Activated naive CD4-positive, alpha-beta T cell treated with Interleukin-2 at 50 U/mL for 16 hours (primary cell): ENCODE results near the gene ARHGEF9.
"Not testable (repeated sequence)": the region's sequence is repeated elsewhere in the genome, so short reads cannot be mapped to it uniquely, and the experiment has no call there.

Experiments
- DNase-seq: peaks from one replicate; pipeline ENCODE4 v3.0.0-alpha.2; 2020

Gene ARHGEF9

GRCh38 chrX:63656871-63657580 lies 128.0 kb downstream of the ARHGEF9 start:
- DNase-seq = no peak

DNA sequence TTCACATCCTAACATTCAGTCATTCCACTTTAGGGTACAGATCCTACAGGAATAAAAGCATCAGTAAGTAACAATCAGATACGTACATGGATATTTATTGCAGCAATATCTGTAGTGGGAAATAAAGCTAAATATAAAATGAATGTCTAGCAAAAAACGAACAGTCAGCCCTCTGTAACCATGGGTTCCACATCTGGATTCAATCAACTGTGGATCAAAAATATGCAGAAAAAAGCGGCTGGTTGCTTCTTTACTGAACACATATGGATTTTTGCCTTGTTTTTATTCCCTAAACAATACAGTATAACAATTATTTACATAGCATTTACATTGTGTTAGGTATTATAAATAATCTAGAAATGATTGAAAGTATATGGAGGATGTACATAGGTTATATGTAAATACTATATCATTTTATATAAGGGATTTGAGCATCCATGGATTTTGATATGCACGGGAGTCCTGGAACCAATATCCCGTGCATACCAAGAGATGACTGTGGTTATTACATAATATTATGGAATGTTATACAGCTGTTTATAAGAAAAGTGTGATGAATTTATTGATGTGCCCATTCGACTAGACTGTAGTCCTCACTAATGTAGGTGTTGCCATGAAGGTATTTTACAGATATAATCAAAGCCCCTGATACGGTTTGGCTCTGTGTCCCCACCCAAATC lies 132.8 kb downstream of the ARHGEF9 start:
- no peak for DNase-seq

DNA sequence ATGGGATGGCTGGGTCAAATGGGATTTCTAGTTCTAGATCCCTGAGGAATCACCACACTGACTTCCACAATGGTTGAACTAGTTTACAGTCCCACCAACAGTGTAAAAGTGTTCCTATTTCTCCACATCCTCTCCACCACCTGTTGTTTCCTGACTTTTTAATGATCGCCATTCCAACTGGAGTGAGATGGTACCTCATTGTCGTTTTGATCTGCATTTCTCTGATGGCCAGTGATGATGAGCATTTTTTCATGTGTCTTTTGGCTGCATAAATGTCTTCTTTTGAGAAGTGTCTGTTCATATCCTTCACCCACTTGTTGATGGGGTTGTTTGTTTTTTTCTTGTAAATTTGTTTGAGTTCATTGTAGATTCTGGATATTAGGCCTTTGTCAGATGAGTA lies 139.3 kb downstream of the ARHGEF9 start:
- not testable (repeated sequence) for DNase-seq

GRCh38 chrX:63635750-63636149 lies 149.3 kb downstream of the ARHGEF9 start:
- DNase-seq = no peak

GRCh38 chrX:63613531-63614028 lies 171.4 kb downstream of the ARHGEF9 start:
- no peak for DNase-seq

DNA sequence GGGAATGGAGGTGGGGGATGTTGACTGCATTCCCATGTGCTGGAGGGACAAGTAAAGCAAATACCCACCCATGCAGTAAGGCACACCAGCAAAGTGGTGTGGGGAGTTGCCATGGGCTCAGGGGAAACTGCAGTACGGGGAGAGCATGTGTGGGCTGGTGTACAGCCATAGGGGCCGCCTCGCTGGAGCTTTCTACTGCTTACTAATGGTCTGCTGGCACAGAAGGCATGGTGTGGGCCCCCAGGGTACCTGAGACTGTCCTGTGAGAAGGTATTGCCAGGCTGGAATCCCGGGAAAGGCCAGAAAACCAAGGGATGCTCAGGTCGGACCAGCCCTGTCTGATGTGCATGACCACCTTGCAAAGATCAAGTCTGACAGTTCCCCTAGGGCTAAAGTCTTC lies 199.1 kb downstream of the ARHGEF9 start:
- no peak for DNase-seq
